Measurements from ENCODE around the gene MYH7B.

The MYH7B gene

GRCh38 chr20:35003211-35004031 is 47.8 kb downstream of the MYH7B start:
- TF ChIP-seq ZFX (IDR thresholded peaks at IDR 0.05) = no peak
- TF ChIP-seq CTCF (conservative IDR thresholded peaks at IDR 0.05) = no peak
- H3K27ac ChIP-seq = no peak overlapping the region

GRCh38 chr20:35004051-35004725 is 48.5 kb downstream of the MYH7B start:
- H3K27ac ChIP-seq = no peak overlapping the region
- TF ChIP-seq CTCF (conservative IDR thresholded peaks at IDR 0.05) (no peak), ZFX (IDR thresholded peaks at IDR 0.05) (no peak)

GRCh38 chr20:35004749-35005462 is 49.2 kb downstream of the MYH7B start:
- no peak overlapping the region for H3K27ac ChIP-seq
- TF ChIP-seq ZFX (IDR thresholded peaks at IDR 0.05) = no peak
- TF ChIP-seq CTCF (conservative IDR thresholded peaks at IDR 0.05) = no peak
